ENCODE results near the gene ATP5PB.

DNA sequence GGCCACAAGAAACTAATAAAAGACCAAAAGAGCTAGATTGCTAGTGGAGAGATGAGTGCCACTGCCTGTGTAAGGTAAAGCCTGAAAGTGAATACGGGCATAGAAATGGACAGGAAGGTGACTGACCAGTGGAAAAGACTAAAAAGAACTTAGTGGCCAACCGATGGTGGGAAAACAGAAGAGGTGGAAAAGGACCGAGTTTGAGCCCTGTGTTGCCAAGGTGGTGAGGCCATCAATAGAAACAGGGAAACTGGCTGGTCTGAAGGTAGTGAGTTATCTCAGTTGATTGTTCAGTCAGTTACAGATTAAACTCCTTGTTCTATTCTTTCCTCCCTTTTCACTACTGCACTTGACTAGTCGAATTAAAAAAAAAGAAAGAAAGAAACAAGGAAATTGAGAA is 2.7 kb upstream of the ATP5PB start:
- TF ChIP-seq CTCF (conservative IDR thresholded peaks at IDR 0.05; ENCODE audit: low read length) (no peak), EZH2phosphoT487 (IDR thresholded peaks at IDR 0.05; ENCODE audit: borderline replicate concordance, low read depth, low read length) (no peak)
